Medulla oblongata (tissue), 1 donor: Measurements from ENCODE around the gene RASL10B.
"Not testable (repeated sequence)": the region's sequence is repeated elsewhere in the genome, so short reads cannot be mapped to it uniquely, and the experiment has no call there.

Experiments
- DNase-seq: peaks from one replicate; pipeline ENCODE4 v3.0.0-alpha.2; 2015; ENCODE audit errors: extremely low spot score

Gene RASL10B

GRCh38 chr17:35742896-35743477 is 11.5 kb downstream of the RASL10B start:
- DNase-seq: no peak

GRCh38 chr17:35743626-35744328 is 12.3 kb downstream of the RASL10B start:
- DNase-seq: no peak

DNA sequence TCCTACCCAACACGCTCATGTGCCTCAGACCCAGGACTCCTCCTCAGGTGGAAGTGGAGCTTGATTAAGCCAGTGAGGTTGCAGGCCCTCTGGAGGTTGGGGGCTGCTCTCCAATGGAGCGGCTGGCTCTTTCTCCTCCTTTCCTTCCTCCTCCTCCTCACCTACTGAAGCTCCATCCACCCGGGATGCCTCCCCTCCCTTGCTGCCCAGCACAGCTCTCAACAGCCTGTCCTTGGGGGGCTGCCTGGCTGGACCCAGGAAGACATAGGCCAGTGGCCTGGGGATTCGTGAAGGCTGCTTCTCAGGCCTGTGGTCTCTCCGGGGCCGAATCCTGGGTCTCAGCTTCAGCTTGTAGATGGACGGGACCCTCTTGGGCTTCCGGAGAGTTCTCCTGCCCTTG is 13.4 kb downstream of the RASL10B start:
- DNase-seq: no peak

GRCh38 chr17:35745246-35745645 is 13.8 kb downstream of the RASL10B start:
- no peak for DNase-seq

- DNase-seq: no peak
These were observed 14.4 kb downstream of the RASL10B start for GRCh38 chr17:35745749-35746320.

DNA sequence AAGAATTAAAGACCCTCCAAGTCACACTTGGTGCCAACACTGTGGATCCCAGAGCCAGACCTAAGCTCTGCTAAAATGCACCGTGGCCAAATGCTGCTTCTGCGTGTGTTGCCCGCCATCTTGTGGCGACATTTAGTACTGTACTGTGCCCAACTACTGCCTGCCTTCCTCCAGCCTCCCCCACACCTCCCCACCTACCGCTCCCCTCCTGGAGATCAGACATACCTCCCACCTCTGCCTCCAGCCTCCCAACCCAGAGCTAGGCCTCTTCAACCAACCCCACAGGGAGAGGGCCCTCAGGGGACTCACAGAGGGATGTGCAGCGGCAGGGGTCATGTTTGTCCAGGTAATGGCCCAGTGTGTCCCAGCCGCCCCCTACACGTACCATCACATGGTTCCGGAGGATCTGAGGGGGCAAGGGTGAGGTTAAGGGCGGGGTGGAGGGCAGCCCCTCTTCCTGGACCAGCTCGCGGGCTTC is 16.1 kb downstream of the RASL10B start:
- DNase-seq: peak; percentile 85

GRCh38 chr17:35748341-35748841 is 17.0 kb downstream of the RASL10B start:
- DNase-seq: peak; percentile 16

GRCh38 chr17:35748979-35749378 is 17.5 kb downstream of the RASL10B start:
- DNase-seq: no peak

GRCh38 chr17:35749560-35750412 is 18.3 kb downstream of the RASL10B start:
- no peak for DNase-seq

DNA sequence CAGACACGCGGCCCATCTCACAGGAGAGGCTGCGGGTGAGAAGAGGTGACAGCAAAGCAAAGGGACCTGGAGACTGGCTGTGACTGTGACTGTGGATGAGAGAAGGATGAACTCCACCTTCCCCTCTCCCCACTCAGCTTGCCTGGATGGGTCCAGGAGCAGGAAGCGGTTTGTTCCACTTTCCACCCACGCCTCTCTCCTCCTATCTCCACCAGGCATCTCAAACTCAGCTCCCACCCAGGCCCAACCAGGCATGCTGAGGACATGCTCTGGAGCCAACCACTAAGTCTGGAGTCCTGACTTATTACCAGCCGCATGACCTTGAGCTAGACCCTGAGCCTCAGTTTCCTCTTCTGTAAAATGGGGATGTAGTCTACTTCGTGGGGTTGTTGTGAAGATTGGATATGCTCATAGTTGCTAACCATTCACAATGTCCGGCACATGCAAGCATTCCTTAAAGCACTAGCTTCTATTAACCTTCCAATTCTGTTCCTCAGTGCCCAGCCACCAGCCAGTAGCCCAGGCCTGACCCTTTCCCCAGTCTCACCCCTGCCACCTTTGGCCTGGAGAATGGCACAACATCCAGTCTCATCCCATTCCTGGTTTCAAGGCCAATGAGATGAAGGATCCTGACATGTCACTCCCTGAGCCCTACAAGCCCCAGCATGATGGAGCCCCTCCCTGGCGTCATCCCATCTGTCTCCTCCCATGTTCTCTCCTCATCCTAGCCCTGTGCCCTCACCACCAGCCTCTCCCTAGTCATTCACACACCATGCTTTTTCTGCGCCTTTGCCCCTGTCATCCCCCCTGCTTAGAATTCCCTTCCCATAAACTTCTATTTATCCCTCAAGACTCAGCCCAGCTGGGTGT is 19.3 kb downstream of the RASL10B start:
- DNase-seq: no peak

GRCh38 chr17:35751541-35751940 is 20.1 kb downstream of the RASL10B start:
- DNase-seq: not testable (repeated sequence)

DNA sequence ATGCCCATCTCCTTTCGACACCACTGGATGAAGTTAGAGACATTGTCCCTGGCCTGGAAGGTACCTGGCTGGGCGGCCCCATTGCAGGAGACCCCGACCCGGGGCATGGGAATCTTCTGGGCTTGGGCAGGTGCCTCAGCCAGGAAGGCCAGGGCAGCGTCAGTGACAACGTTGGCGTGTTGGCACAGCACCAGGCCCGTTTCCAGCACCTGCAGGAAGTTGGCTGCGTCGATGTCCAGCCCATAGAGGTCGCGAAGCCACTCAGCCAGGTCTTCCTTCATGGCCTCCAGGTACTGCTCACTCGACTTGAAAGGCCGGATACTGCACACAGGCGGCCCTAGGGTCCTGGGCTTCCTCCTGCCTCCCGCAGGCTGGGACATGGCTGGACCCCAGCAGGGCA is 21.0 kb downstream of the RASL10B start:
- no peak for DNase-seq

- DNase-seq: peak; percentile 42
These were observed 21.7 kb downstream of the RASL10B start, which contains the start of gene GAS2L2 for GRCh38 chr17:35752945-35753764. GAS2L2 (minus strand) TSS chr17:35753239; CDS start chr17:35752850, 389 bp downstream.

GRCh38 chr17:35757243-35757642 is 25.8 kb downstream of the RASL10B start:
- no peak for DNase-seq

DNA sequence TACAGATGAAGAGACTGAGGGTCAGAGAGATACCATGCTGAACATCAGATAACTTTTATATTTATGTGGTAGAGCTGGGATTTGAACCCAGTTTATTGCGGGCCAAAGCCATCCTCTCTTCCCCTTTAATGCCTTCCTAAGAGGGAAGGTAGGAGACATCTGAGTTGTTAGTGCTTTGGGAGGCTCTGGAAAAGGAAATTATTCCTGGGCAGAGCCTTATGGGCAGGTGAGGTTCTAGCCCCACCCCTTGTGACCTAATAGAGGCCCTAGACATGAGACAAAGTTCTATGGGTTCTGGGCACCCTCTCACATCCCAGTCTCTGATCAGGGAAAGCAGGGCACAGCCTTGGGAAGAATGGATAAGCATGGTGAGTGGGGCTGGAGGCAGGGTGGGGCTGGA is 29.1 kb downstream of the RASL10B start, which contains the start of gene C17orf50:
Gene C17orf50 (plus strand): TSS at position 301 of the 400 bp plus-strand sequence. CDS start 55 bp downstream, at position 356.
- DNase-seq: no peak

DNA sequence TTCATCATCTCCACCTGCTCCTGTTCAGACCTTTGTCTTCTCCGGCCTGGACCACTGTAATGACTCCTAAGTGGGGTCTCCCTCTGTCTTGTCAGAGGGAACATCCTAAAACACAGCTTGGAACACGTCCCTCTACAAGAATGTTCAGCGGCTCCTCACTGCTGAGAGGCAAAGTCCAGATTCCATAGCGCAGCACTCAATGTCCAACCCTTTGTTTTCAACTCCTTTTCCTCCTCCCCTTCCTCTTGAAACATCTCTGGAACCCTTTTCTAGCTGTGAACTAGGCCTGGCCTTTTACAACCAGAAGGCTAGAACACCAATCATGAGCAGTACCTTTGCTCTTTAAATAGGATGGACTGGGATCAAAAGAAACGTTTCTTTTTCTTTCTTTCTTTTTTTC is 30.2 kb downstream of the RASL10B start:
- no peak for DNase-seq

DNA sequence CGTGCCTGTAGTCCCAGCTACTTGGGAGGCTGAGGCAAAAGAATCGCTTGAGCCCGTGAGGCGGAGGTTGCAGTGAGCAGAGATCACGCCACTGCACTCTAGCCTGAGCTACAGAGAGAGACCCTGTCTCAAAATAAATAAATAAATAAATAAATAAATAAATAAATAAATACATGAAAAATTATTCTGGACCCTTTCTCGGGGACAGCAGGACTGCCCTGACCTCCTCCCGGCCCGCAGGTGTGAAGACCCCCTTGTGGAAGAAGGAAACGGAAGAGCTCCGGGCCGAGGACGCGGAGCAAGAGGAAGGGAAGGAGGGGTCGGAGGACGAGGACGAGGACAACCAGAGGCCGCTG is 32.3 kb downstream of the RASL10B start:
- DNase-seq: no peak

DNA sequence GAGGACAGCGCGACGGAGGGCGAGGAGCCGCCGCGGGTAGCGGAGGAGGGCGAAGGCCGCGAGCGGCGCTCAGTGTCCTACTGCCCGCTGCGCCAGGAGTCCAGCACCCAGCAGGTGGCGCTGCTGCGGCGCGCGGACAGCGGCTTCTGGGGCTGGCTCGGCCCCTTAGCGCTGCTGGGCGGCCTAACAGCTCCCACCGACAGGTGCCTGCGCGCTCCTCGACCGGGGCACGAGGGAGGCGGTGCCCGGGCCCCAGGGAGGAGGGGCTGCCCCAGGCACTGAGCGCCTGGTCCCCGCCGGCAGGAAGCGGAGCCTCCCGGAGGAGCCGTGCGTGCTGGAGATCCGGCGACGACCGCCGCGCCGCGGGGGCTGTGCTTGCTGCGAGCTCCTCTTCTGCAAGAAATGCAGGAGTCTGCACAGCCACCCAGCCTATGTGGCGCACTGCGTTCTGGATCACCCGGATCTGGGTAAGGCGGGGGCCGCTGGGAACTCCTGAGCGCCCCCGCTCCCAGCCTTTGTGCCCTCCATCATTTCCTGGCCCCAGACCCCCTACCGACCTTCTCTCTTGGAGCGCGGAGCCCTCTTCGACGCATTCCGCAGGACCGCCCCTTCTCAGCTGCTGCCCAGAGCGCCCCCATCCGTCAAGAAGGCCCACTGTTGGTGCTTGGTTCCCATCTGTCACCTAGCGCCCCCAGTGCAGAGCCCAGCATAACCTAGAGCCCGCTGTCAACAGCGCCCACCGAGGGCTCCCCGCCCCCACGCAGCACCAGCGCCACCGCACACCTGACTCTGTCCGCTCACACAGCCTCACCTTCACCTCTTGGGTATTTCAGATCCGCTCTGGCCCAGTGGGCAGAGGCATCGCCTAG is 32.9 kb downstream of the RASL10B start:
- DNase-seq: peak; percentile 89
